Stimulated activated CD4-positive, alpha-beta T cell treated with anti-CD3 and anti-CD28 coated beads, Interleukin-1b, Interleukin-23, amount 100 ng/mL, for 24 hours (primary cell): ENCODE results near the gene ACSS3.
"Not testable (repeated sequence)": the region's sequence is repeated elsewhere in the genome, so short reads cannot be mapped to it uniquely, and the experiment has no call there.

Experiments used
- DNase-seq, 4 experiments: peaks; one replicate each; pipeline ENCODE4 v3.0.0-alpha.2; 2020; ENCODE audit warnings: low read depth in 4 of 4, low spot score in 1 of 4

ACSS3 gene

GRCh38 chr12:81164827-81165226 lies 86.9 kb downstream of the ACSS3 start:
- DNase-seq = no peak

- DNase-seq = no peak
Measured at GRCh38 chr12:81166790-81167189, 88.9 kb downstream of the ACSS3 start.

- DNase-seq = no peak
Measured at GRCh38 chr12:81167694-81168093, 89.8 kb downstream of the ACSS3 start.

DNA sequence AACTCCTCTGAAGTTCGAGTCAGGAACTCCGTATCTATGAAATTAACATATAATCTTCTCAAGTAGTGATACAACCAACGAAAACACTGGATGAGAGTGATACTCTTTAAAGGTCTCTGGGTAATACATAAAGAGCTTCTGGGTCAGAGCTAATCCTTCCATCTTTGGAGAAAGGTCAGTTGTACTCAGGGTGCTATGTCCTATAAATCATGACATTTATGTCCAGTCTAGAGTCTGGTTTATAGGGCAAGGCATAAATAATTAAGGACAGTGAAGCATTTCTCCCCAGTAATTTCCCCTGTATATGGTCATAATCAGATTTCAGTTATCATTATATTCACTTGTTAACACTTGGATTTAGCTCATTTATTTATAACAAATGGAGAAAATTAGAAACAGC lies 90.6 kb downstream of the ACSS3 start:
- no peak for DNase-seq

GRCh38 chr12:81170072-81170471 lies 92.2 kb downstream of the ACSS3 start:
- no peak for DNase-seq

GRCh38 chr12:81172851-81173250 lies 95.0 kb downstream of the ACSS3 start:
- no peak for DNase-seq

DNA sequence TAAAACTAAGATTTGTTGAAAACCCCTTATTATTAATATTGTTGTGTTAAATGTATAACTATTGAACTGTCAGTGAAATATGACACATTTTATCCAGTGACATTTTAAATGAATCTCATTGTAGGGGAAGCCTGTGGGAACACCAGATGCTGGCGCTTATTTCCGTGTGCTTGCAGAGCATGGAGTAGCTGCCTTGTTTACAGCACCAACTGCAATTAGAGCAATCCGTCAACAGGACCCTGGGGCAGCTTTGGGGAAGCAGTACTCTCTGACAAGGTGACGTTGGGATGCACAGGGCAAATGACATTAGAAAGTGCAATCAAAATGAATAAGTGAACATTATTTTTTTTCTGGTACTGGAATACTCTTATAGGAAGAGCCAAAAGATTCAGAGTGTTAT lies 96.8 kb downstream of the ACSS3 start:
- no peak for DNase-seq

DNA sequence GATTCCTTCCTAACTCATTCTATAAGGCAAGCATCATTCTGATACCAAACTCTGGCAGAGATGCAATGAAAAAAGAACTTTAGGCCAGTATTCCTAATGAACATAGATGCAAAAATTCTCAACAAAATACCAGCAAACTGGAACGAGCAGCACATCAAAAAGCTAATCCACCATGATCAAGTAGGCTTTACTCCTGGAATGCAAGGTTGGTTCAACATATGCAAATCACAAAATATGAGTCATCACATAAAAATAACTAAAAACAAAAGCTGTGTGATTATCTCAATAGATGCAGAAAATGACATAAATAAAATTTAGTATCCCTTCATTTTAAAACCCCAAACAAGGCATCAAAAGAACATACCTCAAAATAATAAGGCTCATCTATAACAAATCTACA lies 98.9 kb downstream of the ACSS3 start:
- DNase-seq = no peak

DNA sequence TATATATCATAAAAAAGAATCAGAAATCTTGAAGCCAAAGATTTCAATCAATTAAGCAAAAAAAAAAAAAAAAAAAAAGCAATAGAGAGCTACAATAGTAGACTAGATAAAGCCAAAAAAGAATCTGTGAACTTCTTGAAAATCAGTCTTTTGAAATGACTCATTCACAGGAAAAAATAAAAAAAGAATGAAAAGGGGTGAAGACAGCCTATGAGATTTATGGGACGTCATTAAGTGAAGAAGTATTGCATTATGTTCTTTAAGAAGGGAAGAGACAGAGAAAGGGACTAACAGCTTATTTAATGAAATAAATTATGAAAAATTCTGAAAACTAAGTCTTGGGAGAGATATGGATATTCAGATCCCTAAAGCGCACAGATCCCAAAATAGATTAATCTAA lies 103.8 kb downstream of the ACSS3 start:
- DNase-seq = no peak

GRCh38 chr12:81187686-81188085 lies 109.8 kb downstream of the ACSS3 start:
- no peak for DNase-seq

DNA sequence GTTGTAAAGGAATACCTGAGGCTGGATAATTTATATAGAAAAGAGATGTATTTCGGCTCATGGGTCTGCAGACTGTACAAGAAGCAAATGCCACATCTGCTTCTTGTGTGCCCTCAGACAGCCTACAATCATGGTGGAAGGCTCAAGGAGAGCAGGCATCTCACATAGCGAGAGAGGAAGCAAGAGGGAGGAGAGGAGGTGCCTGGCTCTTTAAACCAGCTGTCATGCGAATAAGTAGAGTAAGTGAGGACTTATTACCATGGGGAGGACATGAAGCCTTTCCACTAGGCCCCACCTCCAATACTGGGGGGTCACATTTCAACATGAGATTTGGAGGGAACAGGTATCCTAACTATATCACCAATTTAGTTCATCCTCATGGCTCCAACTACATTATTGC lies 118.7 kb downstream of the ACSS3 start:
- no peak for DNase-seq

DNA sequence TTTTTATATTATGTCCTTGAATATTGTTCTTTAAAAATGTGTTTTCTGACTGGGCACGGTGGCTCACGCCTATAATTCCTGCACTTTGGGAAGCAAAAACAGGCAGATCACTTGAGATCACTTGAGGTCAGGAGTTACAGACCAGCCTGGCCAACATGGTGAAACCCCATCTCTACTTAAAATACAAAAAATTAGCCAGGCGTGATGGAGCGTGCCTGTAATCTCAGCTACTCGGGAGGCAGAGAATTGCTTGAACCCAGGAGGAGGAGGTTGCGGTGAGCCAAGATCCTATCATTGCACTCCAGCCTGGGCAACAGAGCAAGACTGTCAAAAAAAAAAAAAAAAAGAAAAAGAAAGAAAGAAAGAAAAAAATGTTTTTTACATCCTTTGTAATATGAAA lies 122.7 kb downstream of the ACSS3 start:
- not testable (repeated sequence) for DNase-seq

- no peak for DNase-seq
Measured at GRCh38 chr12:81203671-81204204, 125.9 kb downstream of the ACSS3 start.

GRCh38 chr12:81205416-81205815 lies 127.5 kb downstream of the ACSS3 start:
- no peak for DNase-seq

- no peak for DNase-seq
Measured at GRCh38 chr12:81206429-81206828, 128.6 kb downstream of the ACSS3 start.

DNA sequence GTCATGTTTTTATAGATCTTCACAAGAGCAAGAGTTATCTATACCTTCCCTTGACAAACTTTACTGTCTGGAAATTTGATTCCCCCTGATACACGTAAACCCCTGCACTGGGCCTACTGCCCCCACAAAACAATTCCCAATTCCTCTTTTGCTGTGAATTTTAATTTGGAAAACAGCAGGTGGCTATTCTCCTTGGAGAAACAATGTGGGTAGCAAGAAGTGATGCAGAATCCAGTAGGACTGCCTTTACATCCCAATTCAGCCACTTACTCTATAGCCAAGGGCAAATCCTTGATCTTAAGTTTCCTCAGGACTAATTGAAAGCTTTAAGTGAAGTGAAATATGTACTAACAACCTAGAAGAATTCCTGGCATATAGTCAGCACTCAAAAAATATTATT lies 129.3 kb downstream of the ACSS3 start:
- no peak for DNase-seq

DNA sequence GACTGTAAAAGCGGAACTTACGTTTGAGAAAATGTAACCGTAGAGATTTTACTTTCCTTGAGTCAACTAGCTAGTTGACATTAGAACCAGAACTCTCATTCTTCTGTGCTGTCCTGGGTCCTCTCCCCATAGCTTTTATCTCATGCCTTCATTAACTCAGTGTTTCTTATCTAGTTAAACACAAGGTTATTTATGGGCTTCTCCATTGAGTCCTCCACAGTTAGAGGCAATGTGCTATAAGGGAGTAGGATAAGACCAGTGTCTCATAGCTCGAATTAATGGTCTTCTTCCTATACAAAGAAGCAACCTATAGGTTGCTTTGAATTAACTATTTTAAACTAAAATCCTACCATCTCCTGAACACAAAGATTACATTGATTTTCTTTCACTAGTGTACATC lies 129.8 kb downstream of the ACSS3 start:
- DNase-seq = no peak

DNA sequence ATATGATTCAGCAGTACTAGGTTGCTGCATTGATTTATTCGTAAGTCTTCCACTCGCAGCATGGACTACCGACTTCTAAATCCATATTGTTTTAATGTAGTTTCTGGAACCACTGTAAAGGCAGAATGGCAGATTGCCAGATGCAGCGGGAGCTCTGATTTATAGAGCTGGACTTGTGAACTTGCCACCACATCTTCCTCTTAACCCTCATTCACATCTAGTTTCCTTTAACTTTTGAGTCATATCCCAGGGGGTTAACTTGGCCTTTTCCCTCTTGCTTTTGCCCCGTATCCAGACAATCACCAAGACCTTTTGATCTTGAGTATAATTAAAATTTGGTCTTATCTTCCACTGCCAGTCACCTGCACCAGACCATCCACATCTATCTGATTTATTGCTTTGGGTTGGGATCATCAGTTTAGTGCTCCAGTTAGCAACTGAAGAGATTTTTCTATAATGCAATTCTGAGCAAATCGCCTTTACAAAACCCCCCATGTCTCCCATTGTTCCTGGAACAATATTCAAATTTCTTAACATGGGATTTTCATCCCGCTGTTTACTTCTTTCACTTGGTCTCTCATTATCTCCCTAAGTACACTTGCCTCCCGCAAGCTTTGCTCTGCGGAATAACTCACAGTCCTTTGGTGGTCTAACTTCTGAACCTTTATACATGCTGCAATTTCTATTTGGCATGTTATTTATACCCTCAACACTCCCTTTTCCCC lies 130.5 kb downstream of the ACSS3 start:
- no peak for DNase-seq

GRCh38 chr12:81209012-81209411 lies 131.1 kb downstream of the ACSS3 start:
- DNase-seq = no peak

DNA sequence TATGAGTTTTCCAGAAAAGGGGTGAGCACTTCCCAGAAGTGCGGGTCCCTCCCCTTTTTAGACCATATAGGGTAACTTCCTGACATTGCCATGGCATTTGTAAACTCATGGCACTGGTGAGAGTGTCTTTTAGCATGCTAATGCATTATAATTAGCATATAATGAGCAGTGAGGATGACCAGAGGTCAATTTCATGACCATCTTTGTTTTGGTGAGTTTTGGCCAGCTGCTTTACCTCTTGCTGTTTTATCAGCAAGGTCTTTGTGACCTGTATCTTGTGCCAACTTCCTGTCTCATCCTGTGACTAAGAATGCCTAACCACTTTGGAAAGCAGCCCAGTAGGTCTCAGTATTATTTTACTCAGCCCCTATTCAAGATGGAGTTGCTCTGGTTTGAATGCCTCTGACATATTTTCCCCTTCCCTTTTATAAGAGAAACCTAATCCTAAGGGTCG lies 131.9 kb downstream of the ACSS3 start:
- not testable (repeated sequence) for DNase-seq

DNA sequence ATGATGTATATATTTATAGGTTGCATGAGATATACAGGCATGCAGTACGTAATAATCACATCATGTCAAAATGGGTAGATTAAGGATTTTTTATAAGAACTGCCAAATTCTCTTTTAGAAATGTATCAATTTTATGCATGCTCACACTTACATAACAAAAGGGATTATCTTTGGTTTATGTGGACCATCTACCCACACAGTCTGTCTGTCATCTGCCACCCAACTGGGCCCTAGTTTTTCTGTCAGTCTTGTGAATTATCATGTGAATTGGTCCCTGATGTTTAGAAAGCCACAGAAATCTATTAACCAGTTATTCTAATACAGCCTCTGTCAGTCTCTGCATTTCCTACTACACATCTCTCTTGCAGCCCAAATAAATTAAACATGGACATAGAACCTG lies 133.4 kb downstream of the ACSS3 start:
- no peak for DNase-seq

- DNase-seq = no peak
Measured at GRCh38 chr12:81212996-81213696, 135.3 kb downstream of the ACSS3 start.

- no peak for DNase-seq
Measured at GRCh38 chr12:81216739-81217138, 138.9 kb downstream of the ACSS3 start.
